Omental fat pad (tissue), 4 donors: Measurements from ENCODE around the gene CNPY2. TPM values are rescaled to one million over a fixed set of nuclear protein-coding genes. Genes with fewer than 3 reads are reported as not detected.

Experiments used
- ATAC-seq: fragments of 150-250 bp; one replicate; pipeline ENCODE4 v1.9.1; 2016; ENCODE audit warnings: mild to moderate bottlenecking, moderate library complexity; ENCODE audit not compliant: low FRiP score
- DNase-seq: peaks from one replicate; pipeline ENCODE4 v3.0.0-alpha.2; 2019; ENCODE audit warnings: low spot score
- total RNA-seq, 4 donors: library from RNA; depleted of rRNA; stranded (reverse); fragments of >200 nt; gene quantifications; one replicate each; pipeline ENCODE4 v1.1.0, GENCODE V29; 2016
- TF ChIP-seq, protein P1 (sequence below), 3 donors: fragments of 450-650 bp; IDR thresholded peaks; one replicate each; pipeline ENCODE4 v1.5.1; 2016 to 2017; ENCODE audit warnings: antibody characterized with exemption in 3 of 3, mild to moderate bottlenecking in 3 of 3, moderate library complexity in 2 of 3

CNPY2 gene
- total RNA-seq = 10 to 100 TPM; 60.4 to 77.8 (median 69.7) TPM

DNA sequence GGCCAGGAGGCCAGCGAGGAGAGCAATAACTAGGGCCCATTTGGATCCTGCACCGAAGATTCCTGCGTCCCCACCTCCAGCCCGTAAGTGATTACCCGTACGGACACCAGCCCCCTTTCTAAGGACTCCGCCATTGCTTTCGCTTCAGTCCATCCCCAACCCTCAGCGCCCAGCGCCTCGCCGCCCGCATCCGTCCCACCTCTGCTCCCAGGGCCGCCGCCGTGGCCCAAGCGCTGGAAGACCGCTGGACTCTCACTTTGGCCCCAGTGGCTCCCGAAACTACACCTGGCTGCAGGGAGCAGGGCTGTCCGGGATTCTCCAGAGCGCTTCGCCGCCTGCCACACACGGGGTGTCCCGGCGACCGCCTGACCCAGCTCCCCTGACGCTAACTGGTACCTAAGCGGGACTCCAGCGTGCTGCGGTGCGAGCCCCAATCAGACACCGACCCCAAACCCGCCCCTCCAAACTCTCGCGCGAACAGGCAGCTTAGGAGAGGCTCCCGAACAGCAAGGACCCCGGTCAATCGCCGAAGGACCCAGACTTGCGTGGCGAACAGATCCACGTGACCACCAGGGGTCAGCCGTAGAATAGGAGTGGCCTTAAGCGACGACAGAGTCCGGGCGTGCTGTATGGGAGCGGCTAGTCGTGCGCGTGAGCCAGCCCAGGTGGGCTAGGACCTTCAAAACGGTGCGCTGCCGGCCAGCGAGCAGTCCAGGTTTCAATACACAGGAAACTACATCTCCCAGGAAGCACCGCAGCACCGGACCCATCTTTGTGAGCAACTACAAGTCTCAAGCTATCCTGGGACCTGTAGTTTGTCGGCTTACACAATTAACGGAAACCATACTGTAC lies at the start of gene CNPY2:
CNPY2 (minus strand) TSS at position 367 of the 852 bp plus-strand sequence. CDS start 771 bp downstream, outside the sequence.
- TF ChIP-seq, protein P1, sequence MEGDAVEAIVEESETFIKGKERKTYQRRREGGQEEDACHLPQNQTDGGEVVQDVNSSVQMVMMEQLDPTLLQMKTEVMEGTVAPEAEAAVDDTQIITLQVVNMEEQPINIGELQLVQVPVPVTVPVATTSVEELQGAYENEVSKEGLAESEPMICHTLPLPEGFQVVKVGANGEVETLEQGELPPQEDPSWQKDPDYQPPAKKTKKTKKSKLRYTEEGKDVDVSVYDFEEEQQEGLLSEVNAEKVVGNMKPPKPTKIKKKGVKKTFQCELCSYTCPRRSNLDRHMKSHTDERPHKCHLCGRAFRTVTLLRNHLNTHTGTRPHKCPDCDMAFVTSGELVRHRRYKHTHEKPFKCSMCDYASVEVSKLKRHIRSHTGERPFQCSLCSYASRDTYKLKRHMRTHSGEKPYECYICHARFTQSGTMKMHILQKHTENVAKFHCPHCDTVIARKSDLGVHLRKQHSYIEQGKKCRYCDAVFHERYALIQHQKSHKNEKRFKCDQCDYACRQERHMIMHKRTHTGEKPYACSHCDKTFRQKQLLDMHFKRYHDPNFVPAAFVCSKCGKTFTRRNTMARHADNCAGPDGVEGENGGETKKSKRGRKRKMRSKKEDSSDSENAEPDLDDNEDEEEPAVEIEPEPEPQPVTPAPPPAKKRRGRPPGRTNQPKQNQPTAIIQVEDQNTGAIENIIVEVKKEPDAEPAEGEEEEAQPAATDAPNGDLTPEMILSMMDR (IDR thresholded peaks at IDR 0.05) = no peak
- DNase-seq (peak; percentile 94), ATAC-seq (peak; percentile 98)

DNA sequence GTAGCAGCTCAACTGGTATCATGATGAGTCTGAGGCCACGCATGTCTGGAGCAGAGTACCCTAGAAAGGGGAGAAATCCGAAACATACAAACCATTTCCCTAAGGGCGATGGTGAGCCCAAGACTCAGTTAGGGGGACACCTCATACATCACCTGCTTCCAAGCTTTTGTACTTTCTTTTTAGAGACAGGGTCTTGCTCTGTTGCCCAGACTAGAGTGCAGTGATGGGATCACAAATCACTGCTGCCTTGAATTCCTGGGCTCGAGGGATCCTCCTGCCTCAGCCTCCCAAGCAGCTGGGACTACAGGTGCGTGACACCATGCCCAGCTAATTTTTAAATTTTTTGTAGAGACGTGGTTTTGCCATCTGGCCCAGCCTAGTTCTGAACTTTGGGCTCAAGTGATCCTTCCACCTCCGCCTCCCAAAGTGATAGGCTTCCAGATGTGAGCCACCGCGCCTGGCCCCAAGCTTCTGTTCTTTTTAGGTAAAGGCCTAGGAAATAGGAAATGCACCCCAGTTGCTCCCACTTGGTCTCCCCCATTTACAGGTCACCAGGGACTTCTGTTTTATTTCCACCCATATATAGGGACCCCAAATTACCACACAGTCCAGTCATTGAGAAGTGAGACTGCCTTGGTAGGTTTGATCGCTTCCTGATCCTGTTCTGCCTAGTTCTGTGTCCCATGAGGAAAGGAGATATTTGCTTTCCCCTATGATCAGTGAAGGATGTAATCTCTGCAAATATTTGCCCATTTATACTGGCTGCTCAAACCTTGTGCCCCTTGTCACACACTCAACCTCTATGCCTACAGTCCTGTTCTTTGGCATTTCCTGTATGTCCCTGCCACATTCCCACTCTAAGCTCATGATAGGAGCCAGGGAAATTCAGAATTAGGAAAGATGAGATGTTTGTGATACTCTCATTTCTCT lies 46.6 kb upstream of the CNPY2 start, which contains the start of gene APOF:
APOF (minus strand) TSS at position 728 of the 930 bp plus-strand sequence; CDS start at position 616, 112 bp downstream.
- ATAC-seq (no peak), DNase-seq (no peak)
- TF ChIP-seq, protein P1 (IDR thresholded peaks at IDR 0.05) = no peak

DNA sequence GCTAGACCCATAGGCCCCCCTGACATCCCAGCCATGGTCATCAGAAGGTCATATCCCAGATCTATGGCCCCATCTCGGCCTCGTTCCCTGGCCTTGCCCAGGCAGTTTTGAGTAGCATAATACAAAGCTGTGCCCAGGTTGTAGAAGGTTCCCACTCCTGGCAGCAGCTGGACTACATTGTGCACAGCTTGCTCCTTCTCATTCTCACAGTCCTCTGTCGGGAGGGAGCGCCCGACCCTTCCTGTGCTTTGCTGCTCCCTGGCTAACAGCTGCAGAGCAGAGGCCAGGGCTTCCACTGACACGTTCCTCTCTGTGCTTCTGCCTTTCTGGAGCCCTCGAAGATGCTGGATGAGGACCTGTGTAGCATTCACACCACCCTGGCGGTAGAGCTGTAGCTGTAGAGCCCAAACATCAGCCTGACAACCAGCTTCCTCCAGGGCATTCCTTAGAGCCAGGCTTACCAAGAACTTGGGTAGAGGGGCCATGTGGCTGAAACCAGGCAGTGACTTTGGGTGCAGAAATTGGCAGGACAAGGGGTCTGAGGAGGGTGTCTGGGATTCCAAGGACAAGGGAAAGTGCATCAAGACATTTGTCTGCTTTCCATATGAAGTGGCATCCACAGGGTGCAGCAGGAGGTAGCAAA lies 45.8 kb upstream of the CNPY2 start:
- DNase-seq (no peak), ATAC-seq (no peak)
- TF ChIP-seq, protein P1 (IDR thresholded peaks at IDR 0.05) = no peak

DNA sequence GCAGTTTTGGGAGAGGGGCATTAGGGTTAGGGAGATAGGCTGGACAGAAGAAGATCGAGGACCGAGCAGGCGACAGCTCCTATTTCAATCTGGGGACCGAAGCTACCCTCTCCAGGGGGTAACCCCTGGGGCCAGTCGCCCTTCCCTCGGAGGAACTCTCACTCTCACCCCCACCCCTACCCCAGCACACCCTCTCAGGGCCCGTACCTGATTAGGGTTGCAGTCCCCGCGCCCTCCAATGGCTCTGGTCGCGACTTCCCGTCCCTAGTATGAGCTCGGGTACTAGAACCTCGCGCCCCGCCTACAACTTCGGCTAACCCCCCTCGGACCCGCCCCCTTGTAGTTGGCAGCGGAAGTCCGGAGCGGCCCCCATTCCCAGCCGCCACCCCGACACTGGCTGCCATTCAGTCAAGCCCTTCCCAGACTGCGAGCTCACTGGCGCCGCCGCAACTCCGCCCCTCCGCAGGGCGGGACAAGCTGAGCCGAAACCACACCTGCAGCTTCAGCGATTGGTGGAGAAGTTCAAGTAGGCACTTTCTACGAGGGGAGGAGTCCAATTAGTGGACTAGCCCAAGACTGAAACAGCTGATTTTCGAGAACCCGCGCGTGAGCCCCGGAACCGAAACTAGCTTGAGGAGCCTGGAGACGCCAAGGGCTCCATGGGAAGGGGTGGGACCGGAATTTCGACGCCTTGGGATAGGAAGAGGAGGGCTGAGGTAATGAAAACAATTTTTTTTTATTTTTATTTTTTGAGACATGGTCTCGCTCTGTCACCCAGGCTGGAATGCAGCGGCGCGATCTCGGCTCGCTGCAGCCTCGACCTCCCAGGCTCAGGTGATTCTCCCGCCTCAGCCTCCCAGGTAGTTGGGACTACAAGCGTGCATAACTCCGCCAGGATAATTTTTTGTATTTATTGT lies 44.3 kb upstream of the CNPY2 start, which contains the start of gene STAT2:
STAT2 (minus strand) TSS at position 257 of the 917 bp plus-strand sequence. CDS start 3,536 bp downstream, outside the sequence.
- DNase-seq (peak; percentile 93), ATAC-seq (peak; percentile 99)
- TF ChIP-seq, protein P1 (IDR thresholded peaks at IDR 0.05) = no peak

DNA sequence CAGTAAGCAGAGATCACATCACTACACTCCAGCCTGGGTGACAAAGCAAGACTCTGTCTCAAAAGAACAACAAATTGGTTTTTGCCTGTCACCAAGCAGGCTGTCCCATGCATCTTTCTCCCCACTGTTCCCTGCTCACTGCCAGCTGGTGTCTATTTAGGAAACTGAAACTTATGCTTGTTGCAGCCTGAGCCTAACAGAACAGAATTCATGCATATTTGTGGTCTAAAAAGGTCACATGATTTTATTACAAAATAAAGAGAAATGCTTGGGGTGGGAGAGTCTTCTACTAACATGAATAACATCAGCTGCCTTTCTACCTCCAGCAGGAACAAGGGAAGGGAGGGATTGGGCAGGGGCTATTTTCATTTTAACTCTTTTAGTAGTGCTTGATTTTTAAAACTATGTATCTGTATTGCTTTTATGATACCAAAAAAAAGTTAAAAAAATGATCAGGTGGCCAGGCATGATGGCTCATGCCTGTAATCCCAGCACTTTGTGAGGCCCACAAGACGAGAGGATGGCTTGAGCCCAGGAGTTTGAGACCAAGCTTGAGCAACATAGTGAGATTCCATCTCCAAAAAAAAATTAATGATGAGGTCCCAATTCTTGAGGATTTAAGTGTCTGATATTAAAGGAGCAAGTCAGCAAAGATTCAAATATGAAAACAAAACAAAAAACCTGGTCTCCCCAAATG lies 43.2 kb upstream of the CNPY2 start:
- TF ChIP-seq, protein P1 (IDR thresholded peaks at IDR 0.05) = no peak
- ATAC-seq (no peak), DNase-seq (no peak)
